HG03039 (cell line): ENCODE results near the gene NFAM1.

ENCODE experiments used
- ATAC-seq: cut with Tn5 transposase; IDR thresholded peaks from one replicate; pipeline ENCODE4 v1.9.1; 2021; ENCODE audit warnings: mild to moderate bottlenecking, moderate library complexity; ENCODE audit not compliant: unreplicated experiment

Gene NFAM1

DNA sequence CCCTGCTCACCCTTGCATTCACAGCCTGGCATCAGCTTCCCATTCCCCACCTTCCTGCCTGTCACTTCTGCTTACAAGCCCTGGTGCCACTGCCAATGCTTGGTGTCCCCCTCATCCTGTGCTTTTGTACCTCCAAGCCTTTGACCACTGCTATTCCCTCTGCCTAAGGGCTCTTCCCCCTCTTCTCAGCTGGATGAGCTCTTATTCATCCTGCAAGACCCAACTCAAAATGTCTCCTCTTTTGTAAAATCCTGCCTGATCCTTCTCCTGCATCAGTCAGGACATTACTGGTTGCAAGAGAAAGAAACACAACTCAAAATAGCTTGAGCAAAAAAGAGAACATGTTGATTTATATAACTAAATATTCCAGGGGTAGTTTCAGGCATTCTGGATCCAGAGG is 94.8 kb downstream of the NFAM1 start:
- ATAC-seq, result no peak

DNA sequence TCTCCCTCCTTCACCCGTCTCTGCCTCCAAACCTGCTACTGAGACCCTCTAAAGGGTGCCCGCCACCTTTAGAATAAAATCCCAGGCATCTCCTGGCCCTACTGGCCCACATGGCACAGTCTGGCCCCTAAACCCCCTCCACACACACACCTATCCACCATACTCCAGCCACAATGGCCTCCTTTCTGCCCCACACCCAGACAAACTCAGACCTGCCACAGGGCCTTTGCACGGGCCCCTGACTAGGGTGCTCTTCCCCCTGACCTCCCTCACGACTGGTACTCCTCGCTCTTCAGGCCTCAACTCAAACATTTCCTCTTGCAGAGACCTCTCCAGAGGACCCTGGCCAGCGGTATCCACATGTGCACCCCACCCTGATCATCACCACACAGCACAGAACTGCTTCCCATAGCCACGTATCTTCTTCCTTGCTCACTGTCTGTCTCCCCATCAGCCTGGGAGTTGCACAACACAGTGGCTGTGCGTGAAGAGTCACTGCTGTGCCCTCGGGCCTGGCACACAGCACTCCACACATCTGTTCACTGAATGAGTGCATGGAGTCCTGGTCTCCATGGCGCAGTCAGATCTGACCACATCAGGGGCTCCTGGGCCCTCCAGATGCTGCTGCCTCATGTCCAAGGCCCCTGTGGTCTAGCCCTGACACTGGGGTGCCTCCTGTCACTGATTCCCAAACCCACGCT is 95.5 kb downstream of the NFAM1 start:
- no peak for ATAC-seq

DNA sequence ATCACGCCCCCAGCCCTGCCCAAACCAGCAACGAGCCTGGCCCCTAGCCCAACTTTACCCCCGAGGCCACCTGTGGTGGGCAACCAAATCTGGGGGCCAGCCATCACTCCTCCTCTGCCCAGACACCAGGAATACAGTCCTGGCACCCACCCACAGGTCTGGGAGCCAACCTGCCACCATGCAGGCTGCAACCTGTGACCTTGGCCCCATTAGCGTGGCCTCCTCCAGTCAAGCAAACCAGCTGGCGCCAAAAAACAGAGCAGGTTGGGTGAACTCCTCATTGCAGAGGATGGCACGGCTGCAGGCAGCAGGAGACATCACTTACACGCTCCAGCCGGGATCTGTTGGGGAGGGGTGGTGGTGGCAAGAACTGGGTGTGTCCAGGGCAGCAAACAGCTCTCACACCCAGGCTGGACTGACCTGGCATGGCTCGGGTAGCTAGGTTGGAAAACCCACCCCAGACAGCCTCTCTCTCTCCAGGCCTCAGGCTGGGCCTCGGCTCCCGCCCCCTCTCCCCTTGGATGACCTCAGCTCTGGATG is 96.3 kb downstream of the NFAM1 start:
- no peak for ATAC-seq

DNA sequence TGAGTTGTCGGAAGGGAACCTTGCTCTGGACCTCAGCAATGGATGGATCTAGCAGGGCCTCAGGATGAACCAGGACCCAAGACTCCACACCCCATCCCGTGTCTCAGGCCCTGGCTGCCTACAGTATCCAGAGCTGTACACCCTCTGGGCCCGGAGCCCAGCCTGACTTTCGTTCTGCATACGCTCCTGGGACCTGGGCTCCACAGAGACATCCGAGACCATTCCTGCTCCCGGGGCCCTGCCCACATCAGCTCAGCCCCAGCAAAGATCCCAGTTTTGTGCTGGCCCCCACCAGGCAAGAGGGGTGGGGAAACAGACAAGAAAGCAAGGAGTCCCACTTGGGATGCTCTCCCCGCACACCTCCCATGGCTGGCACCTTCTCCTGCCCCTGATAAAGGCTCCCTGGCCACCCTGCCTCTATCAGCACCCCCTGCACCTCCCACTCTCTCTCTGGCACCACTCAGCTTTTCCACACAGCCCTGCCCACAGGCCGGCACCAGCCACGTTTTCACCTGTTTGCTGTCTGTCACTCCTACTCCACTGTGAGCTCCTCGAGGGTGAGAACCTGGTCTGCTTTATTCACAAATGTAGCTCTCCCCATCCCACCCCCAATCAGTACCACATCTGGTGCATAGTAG is 97.2 kb downstream of the NFAM1 start:
- no peak for ATAC-seq

DNA sequence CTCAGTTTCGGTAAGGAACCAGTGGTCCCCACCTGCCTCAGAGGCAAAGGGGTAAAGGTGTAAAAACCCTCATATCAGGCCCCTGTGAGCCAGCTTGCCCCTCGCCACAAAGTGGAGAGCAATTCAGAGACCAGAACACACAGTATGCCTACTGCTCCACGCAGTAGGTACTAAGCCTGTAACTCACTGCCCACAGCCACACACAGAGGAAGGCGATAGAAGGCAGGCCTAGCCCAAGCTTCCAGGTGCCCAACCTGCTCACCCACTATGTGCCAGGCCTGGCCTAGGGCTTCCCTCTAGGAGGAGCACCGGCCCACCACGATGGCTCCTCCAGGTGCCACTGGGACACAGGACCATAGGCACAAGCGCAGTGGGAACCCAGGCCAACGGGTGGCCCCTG is 98.7 kb downstream of the NFAM1 start:
- no peak for ATAC-seq

DNA sequence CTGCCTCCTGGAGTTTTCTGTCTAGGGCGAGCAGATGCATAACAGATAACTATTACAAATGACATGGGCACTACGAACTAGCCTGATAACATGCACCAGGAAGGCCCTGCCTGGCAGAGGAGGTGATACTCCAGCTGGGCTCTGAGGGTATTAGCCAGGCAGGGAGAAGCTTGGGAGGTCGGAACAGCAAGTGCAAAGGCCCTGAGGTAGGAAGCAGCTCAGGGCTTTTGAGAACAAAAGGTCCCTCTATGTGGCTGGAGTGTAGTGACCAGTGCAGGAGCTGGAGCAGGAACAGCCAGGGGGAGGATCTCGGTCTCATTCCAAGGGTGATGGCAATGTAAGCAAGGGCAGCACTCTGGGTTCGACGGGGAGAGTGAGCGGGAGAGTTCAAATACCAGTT is 100.1 kb downstream of the NFAM1 start:
- ATAC-seq, result no peak

DNA sequence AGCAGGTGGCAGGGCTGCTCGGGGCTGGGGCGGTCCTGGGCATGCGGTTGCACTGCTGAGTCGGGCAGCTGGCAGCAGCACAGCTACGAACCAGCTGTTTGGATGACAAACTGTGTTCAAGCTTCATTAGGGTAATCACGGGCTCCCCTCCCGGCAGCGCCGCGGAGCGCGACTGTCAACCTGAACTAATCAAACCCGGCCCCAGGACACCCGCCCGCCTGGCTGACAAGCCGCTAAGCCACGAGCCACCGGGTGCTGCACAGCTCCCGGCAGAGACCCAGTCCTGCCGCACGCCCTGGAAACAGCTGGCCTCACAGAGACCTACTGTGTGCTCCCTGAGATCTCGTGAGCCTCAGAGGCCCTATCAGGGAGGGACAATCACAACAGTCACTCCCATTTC is 101.2 kb downstream of the NFAM1 start:
- ATAC-seq, result no peak
